K562 (cell line): ENCODE measurements around the gene VWF. TPM values are rescaled to one million over a fixed set of nuclear protein-coding genes. Genes with fewer than 3 reads are reported as not detected.
A peak's percentile ranks its signal among the peaks of the same experiment; 100 is the strongest.
"Not testable (repeated sequence)": the region's sequence is repeated elsewhere in the genome, so short reads cannot be mapped to it uniquely, and the experiment has no call there.

Experiments
- ATAC-seq: fragments of 200-7000 bp; cut with Tn5 transposase; 3 replicates; pipeline ENCODE4 v1.9.1; 2020; ENCODE audit warnings: moderate library complexity
- BruUV-seq: library from RNA; stranded (reverse); fragments of 400-500 nt; replicated peaks from 2 replicates; lab custom pipeline; 2021; lab: Mats Ljungman, UMichigan
- CTCF ChIA-PET: fragments of 300-600 bp; formaldehyde crosslinking; extraction: SDS; loops from one replicate; lab custom pipeline; 2021; ENCODE audit warnings: low intra/inter-chr PET ratio; lab: Yijun Ruan, JAX
- POLR2A ChIA-PET: fragments of 300-600, 350-650 bp; sonication (Branson Sonifier 250); formaldehyde crosslinking; extraction: SDS; loops from one replicate; lab custom pipeline; 2021; ENCODE audit warnings: antibody characterized with exemption, inconsistent platforms; lab: Yijun Ruan, JAX
- DNase-seq, 4 experiments: peaks; one replicate each; pipeline versions ENCODE4 v3.0.0 to v3.0.0-alpha.2; 2011 to 2018; ENCODE audit warnings: low spot score in 3 of 4, mixed read lengths in 3 of 4; ENCODE audit errors: extremely low read depth in 1 of 4
- FAIRE-seq: peaks from 2 replicates; lab custom pipeline; 2011; peaks lifted over from hg19 to GRCh38; lab: Jason Lieb, UNC
- H2AFZ ChIP-seq: 2 replicates; pipeline ENCODE4 v1.6.0; 2011; ENCODE audit warnings: low read depth, low read length, control low read depth, inconsistent platforms
- H3K27ac ChIP-seq: fragments of 200-600 bp; 3 replicates; pipeline ENCODE4 v1.8.0; 2011; ENCODE audit warnings: low read depth, mild to moderate bottlenecking, control low read depth, inconsistent platforms, low read length, moderate library complexity, mixed read lengths; ENCODE audit errors: extremely low read depth
- H3K27me3 ChIP-seq, 2 experiments: fragments of 300-600 bp in 1 of 2; 2 replicates in 1 of 2; 3 replicates in 1 of 2; pipeline versions ENCODE4 v1.6.0 to v1.8.0; 2011; ENCODE audit warnings: inconsistent platforms in 2 of 2, low read length in 2 of 2, mild to moderate bottlenecking in 1 of 2, mixed read lengths in 1 of 2, moderate library complexity in 1 of 2; ENCODE audit not compliant: control insufficient read depth in 2 of 2, insufficient read depth in 2 of 2
- H3K36me3 ChIP-seq: fragments of 300-600 bp; 3 replicates; pipeline ENCODE4 v1.8.0; 2011; ENCODE audit warnings: mild to moderate bottlenecking, low read length, inconsistent platforms; ENCODE audit not compliant: control insufficient read depth, insufficient read depth
- H3K4me1 ChIP-seq, 2 experiments: fragments of 200-600 bp in 1 of 2; replicated peaks in 1 of 2; 2 replicates in 1 of 2; 3 replicates in 1 of 2; pipeline versions ENCODE4 v1.5.1 to v1.8.0; 2011; ENCODE audit warnings: inconsistent platforms in 2 of 2, low read length in 2 of 2, mild to moderate bottlenecking in 1 of 2, mixed read lengths in 1 of 2, moderate library complexity in 1 of 2; ENCODE audit not compliant: control insufficient read depth in 2 of 2, insufficient read depth in 2 of 2
- H3K4me2 ChIP-seq: 2 replicates; pipeline ENCODE4 v1.6.1; 2011; ENCODE audit warnings: low read length, control low read depth, inconsistent platforms, mixed read lengths; ENCODE audit not compliant: insufficient read depth
- H3K4me3 ChIP-seq: fragments of 200-600 bp; sonication (generic), shearing (Covaris generic); 2 replicates; pipeline ENCODE4 v1.5.1; 2016; ENCODE audit warnings: control low read depth, inconsistent platforms
- H3K79me2 ChIP-seq: fragments of 200-600 bp; 3 replicates; pipeline ENCODE4 v1.8.0; 2011; ENCODE audit warnings: low read length, inconsistent platforms; ENCODE audit not compliant: control insufficient read depth, insufficient read depth
- H3K9ac ChIP-seq, 2 experiments: 2 replicates each; pipeline versions ENCODE4 v1.6.0 to v1.6.1; 2011; ENCODE audit warnings: low read depth in 2 of 2, low read length in 2 of 2, control low read depth in 1 of 2, inconsistent platforms in 1 of 2, mild to moderate bottlenecking in 1 of 2, mixed read lengths in 1 of 2; ENCODE audit not compliant: insufficient read depth in 1 of 2
- H3K9me1 ChIP-seq: one replicate; pipeline ENCODE4 v1.6.0; 2011; ENCODE audit warnings: inconsistent platforms, mild to moderate bottlenecking, low read length, moderate library complexity; ENCODE audit not compliant: control insufficient read depth, insufficient read depth
- H3K9me3 ChIP-seq: replicated peaks from 2 replicates; pipeline ENCODE4 v1.5.1; 2011; ENCODE audit warnings: low read depth, low read length, inconsistent platforms; ENCODE audit not compliant: control insufficient read depth, insufficient read depth
- H4K20me1 ChIP-seq: replicated peaks from 2 replicates; pipeline ENCODE4 v1.6.1; 2011; ENCODE audit warnings: low read length, inconsistent platforms, mixed read lengths; ENCODE audit not compliant: control insufficient read depth, insufficient read depth
- CCAR2 ChIP-seq: fragments of 200-400 bp; formaldehyde crosslinking; IDR thresholded peaks from 2 replicates; pipeline ENCODE4 v1.6.1; 2017; ENCODE audit warnings: mild to moderate bottlenecking, low read depth, low read length
- CEBPB ChIP-seq: fragments of 450-650 bp; IDR thresholded peaks from 2 replicates; pipeline ENCODE4 v1.6.1; 2016; ENCODE audit warnings: missing genetic modification characterization, missing compliant biosample characterization
- CEBPG ChIP-seq, 3 experiments: fragments of 200-800 bp in 1 of 3; sonication (Bioruptor generic) in 1 of 3; sonication (generic) in 1 of 3; formaldehyde crosslinking in 1 of 3; IDR thresholded peaks in 2 of 3; conservative IDR thresholded peaks in 1 of 3; 2 replicates each; pipeline versions ENCODE4 v1.6.1 to v1.8.0; 2016 to 2022; ENCODE audit warnings: missing compliant biosample characterization in 2 of 3, missing genetic modification characterization in 2 of 3, mild to moderate bottlenecking in 1 of 3, missing genetic modification reagents in 1 of 3
- HNRNPK ChIP-seq: fragments of 200-400 bp; formaldehyde crosslinking; IDR thresholded peaks from one replicate; pipeline ENCODE4 v1.6.1; 2018; ENCODE audit warnings: mild to moderate bottlenecking, low read depth, low read length; ENCODE audit not compliant: poor library complexity, severe bottlenecking
- ZNF316 ChIP-seq: fragments of 450-650 bp; IDR thresholded peaks from 2 replicates; pipeline ENCODE4 v1.6.1; 2016
- WGBS: fragments of 100-300 bp; shearing (Covaris generic); methylation state at CpG from one replicate; pipeline ENCODE4 v1.1.6; 2016; ENCODE audit warnings: low coverage, mixed read lengths; ENCODE audit not compliant: insufficient coverage; ENCODE audit errors: missing lambda C conversion rate; 5-methylcytosine and 5-hydroxymethylcytosine counted together
- in situ Hi-C: fragments of 300-500 bp; cut with MboI; formaldehyde crosslinking; loops from 4 replicates; pipeline ENCODE4 v1.15.0; 2018; ENCODE audit warnings: inconsistent platforms, mixed read lengths
- intact Hi-C: fragments of 100-400 bp; cut with micrococcal nuclease; formaldehyde crosslinking; loops from 2 replicates; pipeline ENCODE4 v1.14.2; 2022
- polyA plus RNA-seq, 8 experiments: library from polyadenylated mRNA; depleted of rRNA in 4 of 8; stranded (reverse) in 5 of 8; unstranded in 3 of 8; fragments of >200 nt; fragmentation: Nextera tagmentation in 2 of 8; fragmentation: Illumina TruSeq in 1 of 8; extraction: Ambion mirVana in 2 of 8; extraction: Trizol in 1 of 8; gene quantifications; 2 replicates each; pipeline versions ENCODE4 v1.2.1 to v1.2.3, GENCODE V29; 2011 to 2014; ENCODE audit warnings: inconsistent platforms in 1 of 8, missing spikeins in 1 of 8
- total RNA-seq, 7 experiments: library from RNA; depleted of rRNA in 6 of 7; stranded (reverse); fragments of >200 nt in 6 of 7; fragmentation: Illumina TruSeq in 2 of 7; extraction: Trizol in 2 of 7; gene quantifications; 2 replicates each; pipeline versions ENCODE4 v1.2.1 to v1.2.3, GENCODE V29; 2011 to 2021; ENCODE audit warnings: low replicate concordance in 1 of 7

VWF gene
- total and polyA plus RNA-seq, 9 of the 15 experiments (the other 6 are each of a cell fraction or from before 2014, with no cell fraction given), result 0.53 TPM; not detected in 8

GRCh38 chr12:6010631-6011350 lies 113.7 kb downstream of the VWF start:
- CTCF ChIA-PET; H3K9ac ChIP-seq; H3K27ac ChIP-seq; intact Hi-C loops; H3K9me1 ChIP-seq; POLR2A ChIA-PET; ATAC-seq; H3K79me2 ChIP-seq; FAIRE-seq; H3K36me3 ChIP-seq; BruUV-seq; in situ Hi-C loops; H4K20me1 ChIP-seq; DNase-seq; H3K4me2 ChIP-seq; H3K4me1 ChIP-seq; H2AFZ ChIP-seq; H3K4me3 ChIP-seq; H3K9me3 ChIP-seq; H3K27me3 ChIP-seq; TF ChIP-seq CEBPG (CRISPR knock-in tag; IDR thresholded peaks at IDR 0.05): not testable (repeated sequence)
- TF ChIP-seq ZNF316 (peak; percentile 39), CEBPB (tag) (peak; percentile 34; the same call in 1 of the 2 replicates), CEBPG (tag; conservative IDR thresholded peaks at IDR 0.05 in 1 of 2, IDR thresholded peaks at IDR 0.05 in 1 of 2) (peak in 1 of 2 experiments; percentile 45; a peak in 3 of 4 replicates)
- WGBS, result 0% methylated on average over 4 of the region's 4 CpGs

- Histone ChIP-seq H3K27me3 (peaks cover 0 to 10% of the 10 kb centered on the region in 2 experiments; a peak in 2 of 5 replicates), H3K4me2 (no peak overlapping the region), H3K36me3 (no peaks in the 10 kb centered on the region), H4K20me1 (no peaks in the 10 kb centered on the region), H3K79me2 (no peaks in the 10 kb centered on the region), H3K4me1 (no peaks in the 10 kb centered on the region), H3K9me1 (no peaks in the 10 kb centered on the region), H3K9ac (no peak overlapping the region), H3K9me3 (no peaks in the 10 kb centered on the region), H3K27ac (no peak overlapping the region), H2AFZ (no peak overlapping the region), H3K4me3 (no peak overlapping the region)
- intact Hi-C loops (no loop called here), in situ Hi-C loops (no loop called here)
- no TSS peak for BruUV-seq
- TF ChIP-seq HNRNPK, result no peak
- no peak for TF ChIP-seq CCAR2
- no peak for FAIRE-seq
- no peak for ATAC-seq
- 0% methylated on average over 3 of the region's 3 CpGs for WGBS
- ChIA-PET POLR2A (interaction anchor here (0.6 kb wide), 1 partner anchor 1824 kb away, joined by 3 read pairs; no protein-coding TSS in a partner anchor), CTCF (no interaction called here)
- DNase-seq, result no peak
Observed at GRCh38 chr12:5997260-5997659, 127.2 kb downstream of the VWF start.
